PC-9 (cell line): ENCODE data around the gene RBM12.

ENCODE experiments used
- CTCF ChIP-seq: fragments of 200-600 bp; sonication (generic); conservative IDR thresholded peaks from 2 replicates; pipeline ENCODE4 v1.6.1; 2017; ENCODE audit warnings: mixed run types, antibody characterized with exemption, mild to moderate bottlenecking, moderate library complexity
- EZH2 ChIP-seq: fragments of 200-600 bp; sonication (generic); IDR thresholded peaks from 2 replicates; pipeline ENCODE4 v1.8.0; 2017; ENCODE audit warnings: antibody characterized with exemption, low read depth

GRCh38 chr20:35673884-35674283 is 9.2 kb upstream of the RBM12 start:
- TF ChIP-seq CTCF, result no peak
- TF ChIP-seq EZH2, result no peak
